Measurements from ENCODE around the gene LILRA5. TPM values are rescaled to one million over a fixed set of nuclear protein-coding genes. Genes with fewer than 3 reads are reported as not detected.

The LILRA5 gene
- total and polyA plus RNA-seq, 10 of the 15 experiments (the other 5 are each of a cell fraction or from before 2014, with no cell fraction given), result 0.05 to 1.2 (median 0.36) TPM; not detected in 4

- TF ChIP-seq ZNF592 (IDR thresholded peaks at IDR 0.05) (0 out of 2 replicates have a peak, but pooled peaks have one; percentile 41), MEF2B (IDR thresholded peaks at IDR 0.05; ENCODE audit: partially characterized antibody, poor library complexity, severe bottlenecking) (peak; percentile 89)
These were observed 15.8 kb upstream of the LILRA5 start (continued) for GRCh38 chr19:54328781-54329180.

- ChIA-PET RAD21 (ENCODE audit: unreplicated experiment) (interaction anchor here (1.1 to 6.1 kb wide), 5 partner anchors 14 to 64 kb away, joined by 3 to 94 read pairs (median 10); partner anchors contain the start of gene LILRA4), SMC1A (ENCODE audit: uncharacterized antibody, unreplicated experiment) (interaction anchor here (0.6 to 6.4 kb wide), 6 partner anchors 15 to 64 kb away, joined by 3 to 116 read pairs (median 5); no protein-coding TSS in a partner anchor), CTCF (interaction anchor here (1.1 to 9.9 kb wide), 5 partner anchors 20 to 65 kb away, joined by 3 to 205 read pairs (median 13); no protein-coding TSS in a partner anchor), POLR2A (interaction anchor here (2.1 kb wide), 1 partner anchor 25 kb away, joined by 4 read pairs; no protein-coding TSS in a partner anchor)
- Histone ChIP-seq H4K20me1 (ENCODE audit: control insufficient read depth, insufficient read depth) (no peaks in the 10 kb centered on the region), H3K27ac (ENCODE audit: control insufficient read depth, insufficient read depth) (no peak overlapping the region), H3K79me2 (ENCODE audit: control insufficient read depth, insufficient read depth, low read length) (no peaks in the 10 kb centered on the region), H3K27me3 (replicated peaks in 1 of 2; ENCODE audit: control insufficient read depth in 2 of 2, insufficient read depth in 2 of 2, low read length in 1 of 2) (no peaks in the 10 kb centered on the region), H3K9me3 (replicated peaks; ENCODE audit: control insufficient read depth, insufficient read depth, low read length) (peaks cover 4% of the 10 kb centered on the region; the same call in 2 of the 3 replicates), H3K36me3 (ENCODE audit: control insufficient read depth in 2 of 2, insufficient read depth in 2 of 2, low read length in 1 of 2) (no peaks in the 10 kb centered on the region), H2AFZ (ENCODE audit: control insufficient read depth, low read depth, low read length) (no peak overlapping the region), H3K4me3 (no peak overlapping the region), H3K9ac (ENCODE audit: control insufficient read depth, insufficient read depth, low read length) (no peak overlapping the region), H3K4me1 (ENCODE audit: control insufficient read depth, insufficient read depth, low read length) (no peaks in the 10 kb centered on the region), H3K4me2 (ENCODE audit: control insufficient read depth, insufficient read depth) (no peak overlapping the region)
- peak; percentile 69 for ATAC-seq
- WGBS (ENCODE audit: insufficient coverage, insufficient replicate concordance, low lambda C conversion rate, missing lambda C conversion rate), result 53% methylated on average over 5 of the region's 5 CpGs
- FAIRE-seq, result no peak
- BruUV-seq (replicated peaks), result no TSS peak
- DNase-seq (ENCODE audit: low read depth, low spot score), result no peak
- intact Hi-C loops (cut with micrococcal nuclease; ENCODE audit: unreplicated experiment) (loop anchor here (1.0 kb wide), 2 partner anchors 29 to 66 kb away; no protein-coding TSS in a partner anchor), in situ Hi-C loops (cut with MboI) (loop anchor here (5.0 kb wide), 1 partner anchor 67 kb away; no protein-coding TSS in a partner anchor)
- TF ChIP-seq EED (IDR thresholded peaks at IDR 0.05; ENCODE audit: low read depth) (no peak), YBX1 (IDR thresholded peaks at IDR 0.05) (no peak), NBN (IDR thresholded peaks at IDR 0.05) (0 out of 2 replicates have a peak, but pooled peaks have one; percentile 4), USF2 (IDR thresholded peaks at IDR 0.05; ENCODE audit: borderline replicate concordance, low read depth, low read length) (no peak), NR2C1 (IDR thresholded peaks at IDR 0.05) (peak; percentile 85), NRF1 (conservative IDR thresholded peaks at IDR 0.05; ENCODE audit: low read depth, low read length) (no peak), E2F4 (IDR thresholded peaks at IDR 0.05; ENCODE audit: low read depth, low read length) (no peak), CREB1 (IDR thresholded peaks at IDR 0.05; ENCODE audit: low read depth) (no peak), RB1 (IDR thresholded peaks at IDR 0.05; ENCODE audit: borderline replicate concordance) (no peak), LARP7 (IDR thresholded peaks at IDR 0.05) (peak; percentile 38; the same call in 1 of the 2 replicates), CTCF (IDR thresholded peaks at IDR 0.05 in 2 of 3, conservative IDR thresholded peaks at IDR 0.05 in 1 of 3; ENCODE audit: control insufficient read depth in 2 of 3, extremely low read depth in 1 of 3, insufficient read depth in 1 of 3, low read depth in 3 of 3, low read length in 3 of 3) (0 out of 6 replicates have a peak, but pooled peaks of 1 of the 3 experiments have one; percentile 9), RELA (IDR thresholded peaks at IDR 0.05; ENCODE audit: borderline replicate concordance, partially characterized antibody) (no peak)
These were observed 12.7 kb upstream of the LILRA5 start for GRCh38 chr19:54325631-54326030.
